CD4-positive, alpha-beta T cell treated with Interleukin-4 for 4 hours (primary cell): ENCODE results near the gene ARFIP2.

Source experiments
- DNase-seq: peaks from one replicate; pipeline ENCODE4 v3.0.0-alpha.2; 2020

ARFIP2 gene

GRCh38 chr11:6440906-6441358 is 40.2 kb downstream of the ARFIP2 start, which contains the start of gene HPX:
Gene HPX, minus strand, starts transcription at chr11:6440987. Its CDS starts 24 bp downstream, at chr11:6440963.
- no peak for DNase-seq

GRCh38 chr11:6438979-6439571 is 42.1 kb downstream of the ARFIP2 start:
- peak; percentile 44 for DNase-seq

DNA sequence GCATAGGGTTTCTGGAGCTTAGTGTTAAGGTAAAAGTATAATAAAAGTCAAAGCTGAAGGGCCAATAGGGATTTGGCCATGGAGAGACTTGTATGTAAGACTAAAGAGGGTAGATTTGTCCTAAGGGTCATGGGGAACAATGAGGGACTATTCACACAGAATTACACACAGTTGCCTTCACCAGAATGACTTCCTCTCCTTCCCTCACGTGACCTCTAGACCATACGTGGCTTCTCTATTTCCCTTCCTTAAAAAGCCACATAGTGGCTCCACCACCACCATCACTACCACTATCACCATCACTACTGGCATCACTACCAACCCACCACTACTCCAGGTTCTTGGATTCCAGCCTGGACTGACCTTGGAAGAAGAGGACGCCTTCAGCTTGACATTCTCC is 43.1 kb downstream of the ARFIP2 start:
- DNase-seq, result peak; percentile 20

- DNase-seq, result no peak
Measured at GRCh38 chr11:6437423-6437822, 43.7 kb downstream of the ARFIP2 start.

- DNase-seq, result no peak
Measured at GRCh38 chr11:6433998-6434660, 47.0 kb downstream of the ARFIP2 start.

GRCh38 chr11:6431861-6432260 is 49.3 kb downstream of the ARFIP2 start:
- DNase-seq, result no peak

GRCh38 chr11:6427516-6427915 is 53.6 kb downstream of the ARFIP2 start:
- no peak for DNase-seq
